Gastroesophageal sphincter (tissue), 3 donors: ENCODE results near the gene GAS1.

ENCODE experiments used
- EP300 ChIP-seq: sonication (generic); formaldehyde crosslinking; IDR thresholded peaks from one replicate; pipeline ENCODE4 v1.6.1; 2017; ENCODE audit warnings: antibody characterized with exemption, mild to moderate bottlenecking
- POLR2A ChIP-seq, 2 donors: fragments of 450-650 bp; IDR thresholded peaks; one replicate each; pipeline ENCODE4 v1.6.1; 2017; ENCODE audit warnings: antibody characterized with exemption in 2 of 2, mild to moderate bottlenecking in 2 of 2, moderate library complexity in 1 of 2
- POLR2AphosphoS5 ChIP-seq: sonication (generic); formaldehyde crosslinking; IDR thresholded peaks from one replicate; pipeline ENCODE4 v1.6.1; 2017; ENCODE audit warnings: antibody characterized with exemption
- TF ChIP-seq, protein P1 (sequence below), 4 experiments: fragments of 200-600 bp in 2 of 4; fragments of 450-650 bp in 2 of 4; sonication (generic) in 1 of 4; IDR thresholded peaks; one replicate each; pipeline ENCODE4 v1.5.1; 2017 to 2019; ENCODE audit warnings: antibody characterized with exemption in 4 of 4, mild to moderate bottlenecking in 2 of 4, moderate library complexity in 2 of 4

- no peak for TF ChIP-seq POLR2A (IDR thresholded peaks at IDR 0.05)
- peak; percentile 54 for TF ChIP-seq POLR2AphosphoS5
- TF ChIP-seq, protein P1, sequence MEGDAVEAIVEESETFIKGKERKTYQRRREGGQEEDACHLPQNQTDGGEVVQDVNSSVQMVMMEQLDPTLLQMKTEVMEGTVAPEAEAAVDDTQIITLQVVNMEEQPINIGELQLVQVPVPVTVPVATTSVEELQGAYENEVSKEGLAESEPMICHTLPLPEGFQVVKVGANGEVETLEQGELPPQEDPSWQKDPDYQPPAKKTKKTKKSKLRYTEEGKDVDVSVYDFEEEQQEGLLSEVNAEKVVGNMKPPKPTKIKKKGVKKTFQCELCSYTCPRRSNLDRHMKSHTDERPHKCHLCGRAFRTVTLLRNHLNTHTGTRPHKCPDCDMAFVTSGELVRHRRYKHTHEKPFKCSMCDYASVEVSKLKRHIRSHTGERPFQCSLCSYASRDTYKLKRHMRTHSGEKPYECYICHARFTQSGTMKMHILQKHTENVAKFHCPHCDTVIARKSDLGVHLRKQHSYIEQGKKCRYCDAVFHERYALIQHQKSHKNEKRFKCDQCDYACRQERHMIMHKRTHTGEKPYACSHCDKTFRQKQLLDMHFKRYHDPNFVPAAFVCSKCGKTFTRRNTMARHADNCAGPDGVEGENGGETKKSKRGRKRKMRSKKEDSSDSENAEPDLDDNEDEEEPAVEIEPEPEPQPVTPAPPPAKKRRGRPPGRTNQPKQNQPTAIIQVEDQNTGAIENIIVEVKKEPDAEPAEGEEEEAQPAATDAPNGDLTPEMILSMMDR (IDR thresholded peaks at IDR 0.05) = no peak
- TF ChIP-seq EP300 = no peak
Measured at GRCh38 chr9:86965636-86966395, 18.5 kb upstream of the GAS1 start.
